H9 (cell line): ENCODE data around the gene MIPOL1. TPM values are rescaled to one million over a fixed set of nuclear protein-coding genes. Genes with fewer than 3 reads are reported as not detected.

ENCODE experiments used
- DNase-seq: peaks from one replicate; pipeline ENCODE4 v3.0.0-alpha.2; 2017
- H2AFZ ChIP-seq: one replicate; pipeline ENCODE4 v1.6.1; 2013; ENCODE audit warnings: mild to moderate bottlenecking, low read length, control low read depth, moderate library complexity
- H2AK5ac ChIP-seq: 2 replicates; pipeline ENCODE4 v1.6.1; 2013; ENCODE audit warnings: low read length, control low read depth, mixed read lengths; ENCODE audit not compliant: insufficient read length
- H2BK120ac ChIP-seq: one replicate; pipeline ENCODE4 v1.6.1; 2013; ENCODE audit warnings: low read depth, mild to moderate bottlenecking, low read length, control low read depth, inconsistent platforms; ENCODE audit not compliant: poor library complexity, severe bottlenecking
- H2BK12ac ChIP-seq: 2 replicates; pipeline ENCODE4 v1.6.1; 2013; ENCODE audit warnings: low read length, control low read depth, mixed read lengths, low read depth; ENCODE audit not compliant: insufficient read length
- H2BK15ac ChIP-seq: 2 replicates; pipeline ENCODE4 v1.6.1; 2013; ENCODE audit warnings: low read depth, low read length, control low read depth
- H2BK20ac ChIP-seq: one replicate; pipeline ENCODE4 v1.6.1; 2013; ENCODE audit warnings: low read depth, mild to moderate bottlenecking, low read length, control low read depth, inconsistent platforms; ENCODE audit not compliant: poor library complexity, severe bottlenecking
- H2BK5ac ChIP-seq: 2 replicates; pipeline ENCODE4 v1.6.1; 2013; ENCODE audit warnings: low read length, control low read depth, mixed read lengths; ENCODE audit not compliant: insufficient read length
- H3K14ac ChIP-seq: 2 replicates; pipeline ENCODE4 v1.6.1; 2013; ENCODE audit warnings: low read length, control low read depth; ENCODE audit not compliant: insufficient read depth
- H3K18ac ChIP-seq: 2 replicates; pipeline ENCODE4 v1.6.1; 2013; ENCODE audit warnings: low read depth, mild to moderate bottlenecking, mixed read lengths, low read length, control low read depth; ENCODE audit not compliant: insufficient read length
- H3K23ac ChIP-seq: 2 replicates; pipeline ENCODE4 v1.6.1; 2013; ENCODE audit warnings: low read length, control low read depth, mixed read lengths, low read depth; ENCODE audit not compliant: insufficient read length
- H3K23me2 ChIP-seq: 2 replicates; pipeline ENCODE4 v1.6.1; 2013; ENCODE audit warnings: low read depth, mild to moderate bottlenecking, mixed read lengths, low read length, control low read depth; ENCODE audit not compliant: insufficient read length, poor library complexity, severe bottlenecking
- H3K27ac ChIP-seq: 2 replicates; pipeline ENCODE4 v1.5.1; 2013; ENCODE audit warnings: low read length, control low read depth, mixed read lengths, low read depth; ENCODE audit not compliant: insufficient read length
- H3K27me3 ChIP-seq: 2 replicates; pipeline ENCODE4 v1.6.1; 2013; ENCODE audit warnings: low read length, control low read depth, inconsistent platforms; ENCODE audit not compliant: insufficient read depth
- H3K4ac ChIP-seq: 2 replicates; pipeline ENCODE4 v1.6.1; 2013; ENCODE audit warnings: low read depth, mild to moderate bottlenecking, control low read depth, inconsistent platforms, low read length, moderate library complexity
- H3K4me1 ChIP-seq: 2 replicates; pipeline ENCODE4 v1.6.1; 2013; ENCODE audit warnings: low read length, control low read depth, inconsistent platforms; ENCODE audit not compliant: insufficient read depth
- H3K4me2 ChIP-seq: 2 replicates; pipeline ENCODE4 v1.6.1; 2013; ENCODE audit warnings: low read length, control low read depth, mixed read lengths; ENCODE audit not compliant: insufficient read length, insufficient read depth
- H3K56ac ChIP-seq: 2 replicates; pipeline ENCODE4 v1.6.1; 2013; ENCODE audit warnings: low read depth, mild to moderate bottlenecking, mixed read lengths, low read length, control low read depth; ENCODE audit not compliant: insufficient read length
- H3K79me1 ChIP-seq: 2 replicates; pipeline ENCODE4 v1.6.1; 2013; ENCODE audit warnings: low read depth, mild to moderate bottlenecking, moderate library complexity, low read length, control low read depth, inconsistent platforms; ENCODE audit not compliant: insufficient read depth, poor library complexity, severe bottlenecking
- H3K79me2 ChIP-seq: 2 replicates; pipeline ENCODE4 v1.6.1; 2013; ENCODE audit warnings: low read length, control low read depth, inconsistent platforms; ENCODE audit not compliant: insufficient read depth
- H3K9ac ChIP-seq: 2 replicates; pipeline ENCODE4 v1.6.1; 2013; ENCODE audit warnings: low read length, control low read depth, mixed read lengths; ENCODE audit not compliant: insufficient read length; ENCODE audit errors: extremely low read depth
- H3K9me3 ChIP-seq: one replicate; pipeline ENCODE4 v1.6.1; 2013; ENCODE audit warnings: low read depth, low read length, inconsistent platforms; ENCODE audit not compliant: control insufficient read depth
- H3T11ph ChIP-seq: one replicate; pipeline ENCODE4 v1.6.1; 2013; ENCODE audit warnings: mild to moderate bottlenecking, low read length, control low read depth, inconsistent platforms
- H4K20me1 ChIP-seq: one replicate; pipeline ENCODE4 v1.6.1; 2013; ENCODE audit not compliant: control insufficient read depth, insufficient read length, insufficient read depth
- H4K5ac ChIP-seq: 2 replicates; pipeline ENCODE4 v1.6.1; 2013; ENCODE audit warnings: low read depth, mild to moderate bottlenecking, mixed read lengths, low read length, control low read depth; ENCODE audit not compliant: insufficient read length
- H4K8ac ChIP-seq: replicated peaks from 2 replicates; pipeline ENCODE4 v1.6.1; 2013; ENCODE audit warnings: low read length, control low read depth, mixed read lengths, low read depth; ENCODE audit not compliant: insufficient read length
- H4K91ac ChIP-seq: 2 replicates; pipeline ENCODE4 v1.6.1; 2013; ENCODE audit warnings: low read depth, mild to moderate bottlenecking, moderate library complexity, mixed read lengths, low read length, control low read depth; ENCODE audit not compliant: insufficient read length
- H3K27ac Mint-ChIP-seq, 3 experiments: 2 replicates in 2 of 3; 3 replicates in 1 of 3; pipeline ENCODE4 v1.8.0; 2020 to 2021; ENCODE audit warnings: mixed read lengths in 3 of 3, mild to moderate bottlenecking in 1 of 3, moderate library complexity in 1 of 3
- H3K27me3 Mint-ChIP-seq: 2 replicates; pipeline ENCODE4 v1.8.0; 2021; ENCODE audit warnings: low read depth, mild to moderate bottlenecking, moderate library complexity, mixed read lengths
- H3K36me3 Mint-ChIP-seq, 3 experiments: 2 replicates in 2 of 3; 3 replicates in 1 of 3; pipeline ENCODE4 v1.8.0; 2020 to 2021; ENCODE audit warnings: low read depth in 3 of 3, mixed read lengths in 3 of 3; ENCODE audit not compliant: insufficient read depth in 1 of 3
- H3K4me1 Mint-ChIP-seq, 2 experiments: 2 replicates each; pipeline ENCODE4 v1.8.0; 2020; ENCODE audit warnings: mixed read lengths in 2 of 2
- H3K4me3 Mint-ChIP-seq, 2 experiments: 2 replicates in 1 of 2; 3 replicates in 1 of 2; pipeline ENCODE4 v1.8.0; 2020 to 2021; ENCODE audit warnings: mild to moderate bottlenecking in 2 of 2, mixed read lengths in 2 of 2, moderate library complexity in 1 of 2
- H3K9me3 Mint-ChIP-seq, 2 experiments: 2 replicates in 1 of 2; 3 replicates in 1 of 2; pipeline ENCODE4 v1.8.0; 2020; ENCODE audit warnings: mild to moderate bottlenecking in 2 of 2, mixed read lengths in 2 of 2, moderate library complexity in 1 of 2
- CTCF ChIP-seq: fragments of 200-600 bp; sonication (generic); conservative IDR thresholded peaks from 3 replicates; pipeline ENCODE4 v1.8.0; 2021; ENCODE audit warnings: antibody characterized with exemption, mild to moderate bottlenecking
- WGBS: extraction: QIAGEN DNeasy Blood & Tissue Kit; methylation state at CpG from one replicate; pipeline ENCODE4 v1.1.7; 2013; ENCODE audit warnings: missing lambda C conversion rate, low lambda C conversion rate, mixed read lengths; ENCODE audit not compliant: insufficient read length; ENCODE audit errors: extremely low coverage; 5-methylcytosine and 5-hydroxymethylcytosine counted together
- total RNA-seq: library from RNA; stranded (reverse); gene quantifications from 2 replicates; pipeline ENCODE4 v1.2.1, GENCODE V29; 2021

Gene MIPOL1
- total RNA-seq, 1 experiment from 2014 or later, result 15.6 TPM

- Histone ChIP-seq H3K23me2 (no peaks in the 10 kb centered on the region), H4K91ac (no peak overlapping the region), H3K23ac (no peak overlapping the region), H3K27ac (no peak overlapping the region), H4K8ac (no peak overlapping the region), H3K56ac (no peak overlapping the region), H3K4me2 (no peak overlapping the region), H2AFZ (no peak overlapping the region), H3T11ph (no peak overlapping the region), H3K14ac (no peak overlapping the region), H2BK20ac (no peak overlapping the region), H2BK120ac (no peak overlapping the region), H2BK5ac (no peak overlapping the region), H4K20me1 (no peaks in the 10 kb centered on the region), H3K9ac (no peak overlapping the region), H3K27me3 (no peaks in the 10 kb centered on the region), H3K9me3 (no peaks in the 10 kb centered on the region), H4K5ac (no peak overlapping the region), H3K79me1 (no peaks in the 10 kb centered on the region), H3K4ac (no peak overlapping the region), H2BK15ac (no peak overlapping the region), H3K4me1 (no peaks in the 10 kb centered on the region), H3K18ac (no peak overlapping the region), H2AK5ac (no peak overlapping the region), H2BK12ac (no peak overlapping the region), H3K79me2 (no peaks in the 10 kb centered on the region)
- H3K9me3 Mint-ChIP-seq, result 0 out of 5 replicates have a peak, but pooled peaks cover 0 to 3% of the 10 kb centered on the region in 2 experiments
- no CpG with 5 or more reads among the region's 1 CpG for WGBS
- H3K27ac Mint-ChIP-seq, result no peak overlapping the region
- TF ChIP-seq CTCF, result no peak
- no peaks in the 10 kb centered on the region for H3K4me1 Mint-ChIP-seq
- no peaks in the 10 kb centered on the region for H3K27me3 Mint-ChIP-seq
- DNase-seq, result no peak
- H3K36me3 Mint-ChIP-seq, result peaks cover 0 to 3% (median 0%) of the 10 kb centered on the region in 3 experiments; a peak in 3 of 7 replicates
- no peak overlapping the region for H3K4me3 Mint-ChIP-seq
Observed at GRCh38 chr14:37482428-37482827, 284.7 kb downstream of the MIPOL1 start.
